ENCODE measurements around the gene EXOG.

DNA sequence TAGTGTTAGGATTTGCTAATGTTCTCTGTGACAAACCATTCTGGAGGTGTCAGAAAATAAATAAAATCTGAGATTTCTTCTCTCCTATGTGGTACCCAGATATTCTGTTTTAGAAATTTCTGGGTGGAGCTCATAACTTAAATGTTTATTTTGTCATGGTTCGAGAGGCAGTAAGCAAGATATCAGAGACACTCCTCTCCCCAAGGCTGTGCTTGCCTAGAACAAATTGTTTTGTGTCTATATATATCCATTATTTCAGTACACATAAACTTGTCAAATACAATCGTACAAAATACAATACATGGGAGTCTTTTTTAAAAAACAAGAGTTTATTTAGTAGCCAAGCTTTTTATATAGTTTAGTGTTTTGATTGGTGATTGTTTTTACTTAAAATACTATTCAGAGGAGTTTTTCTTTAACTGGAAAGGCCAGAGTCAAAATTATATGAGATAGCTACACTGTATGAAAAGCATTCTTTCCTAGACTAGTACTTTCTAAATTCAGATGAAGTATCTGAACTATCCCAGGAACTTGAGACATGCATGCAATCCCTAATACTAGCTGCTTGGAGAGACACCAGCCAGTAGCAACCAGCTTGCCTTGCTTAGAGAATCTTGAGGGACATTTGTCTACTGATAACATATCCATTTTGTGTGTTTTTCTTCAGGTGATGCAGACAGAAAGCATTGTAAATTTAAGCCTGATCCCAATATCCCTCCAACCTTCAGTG, 4.7 kb downstream of the EXOG start:
- TF ChIP-seq EZH2 (IDR thresholded peaks at IDR 0.05; ENCODE audit: borderline replicate concordance, insufficient read depth, low read depth, low read length, poor library complexity, severe bottlenecking): no peak
- TF ChIP-seq, protein P1, sequence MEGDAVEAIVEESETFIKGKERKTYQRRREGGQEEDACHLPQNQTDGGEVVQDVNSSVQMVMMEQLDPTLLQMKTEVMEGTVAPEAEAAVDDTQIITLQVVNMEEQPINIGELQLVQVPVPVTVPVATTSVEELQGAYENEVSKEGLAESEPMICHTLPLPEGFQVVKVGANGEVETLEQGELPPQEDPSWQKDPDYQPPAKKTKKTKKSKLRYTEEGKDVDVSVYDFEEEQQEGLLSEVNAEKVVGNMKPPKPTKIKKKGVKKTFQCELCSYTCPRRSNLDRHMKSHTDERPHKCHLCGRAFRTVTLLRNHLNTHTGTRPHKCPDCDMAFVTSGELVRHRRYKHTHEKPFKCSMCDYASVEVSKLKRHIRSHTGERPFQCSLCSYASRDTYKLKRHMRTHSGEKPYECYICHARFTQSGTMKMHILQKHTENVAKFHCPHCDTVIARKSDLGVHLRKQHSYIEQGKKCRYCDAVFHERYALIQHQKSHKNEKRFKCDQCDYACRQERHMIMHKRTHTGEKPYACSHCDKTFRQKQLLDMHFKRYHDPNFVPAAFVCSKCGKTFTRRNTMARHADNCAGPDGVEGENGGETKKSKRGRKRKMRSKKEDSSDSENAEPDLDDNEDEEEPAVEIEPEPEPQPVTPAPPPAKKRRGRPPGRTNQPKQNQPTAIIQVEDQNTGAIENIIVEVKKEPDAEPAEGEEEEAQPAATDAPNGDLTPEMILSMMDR (IDR thresholded peaks at IDR 0.05): no peak

Measured in B cell (primary cell).